Gastrocnemius medialis (tissue), 4 donors: Measurements from ENCODE around the gene LAMB1.

Experiments
- CTCF ChIP-seq, 5 experiments: fragments of 450-650 bp in 3 of 5; fragments of 200-600 bp in 2 of 5; sonication (generic) in 2 of 5; IDR thresholded peaks in 4 of 5; conservative IDR thresholded peaks in 1 of 5; 1 replicate in 4 of 5; 2 replicates in 1 of 5; pipeline ENCODE4 v1.5.1; 2016 to 2019; ENCODE audit warnings: antibody characterized with exemption in 5 of 5, mild to moderate bottlenecking in 3 of 5, moderate library complexity in 3 of 5
- POLR2A ChIP-seq, 2 donors: fragments of 450-650 bp; IDR thresholded peaks; one replicate each; pipeline ENCODE4 v1.6.1; 2017; ENCODE audit warnings: antibody characterized with exemption in 2 of 2, mild to moderate bottlenecking in 2 of 2, moderate library complexity in 2 of 2

- no peak for TF ChIP-seq CTCF (IDR thresholded peaks at IDR 0.05 in 4 of 5, conservative IDR thresholded peaks at IDR 0.05 in 1 of 5)
- TF ChIP-seq POLR2A (IDR thresholded peaks at IDR 0.05) = no peak
Observed at GRCh38 chr7:107926481-107926880, 76.5 kb downstream of the LAMB1 start.
